ENCODE results near the gene NEUROD6. TPM values are rescaled to one million over a fixed set of nuclear protein-coding genes. Genes with fewer than 3 reads are reported as not detected.

NEUROD6 gene
- total RNA-seq, 4 donors from 2014 or later = not detected

GRCh38 chr7:31335161-31335856 lies 5.2 kb downstream of the NEUROD6 start:
- WGBS, 2 donors (ENCODE audit: low coverage in 1 of 2) = 40 to 41% methylated on average over 8 to 16 of the region's 16 CpGs
- Histone ChIP-seq H3K27ac (no peak overlapping the region), H3K27me3 (peaks cover 55% of the 10 kb centered on the region), H3K4me1 (peaks cover 0 to 9% (median 0%) of the 10 kb centered on the region in 4 donors), H3K9me3 (no peaks in the 10 kb centered on the region), H3K4me3 (no peak overlapping the region), H3K36me3 (no peaks in the 10 kb centered on the region)
- in situ Hi-C loops (cut with MboI; ENCODE audit: low pct_ligation_motif_present in 1 of 4, low pct_unique_long_range_greater_than_20kb in 1 of 4, low sequenced_read_pairs in 3 of 4) = no loop called here
- intact Hi-C loops (cut with DNase I; ENCODE audit: low total_unique reads) = no loop called here
- TF ChIP-seq EP300 (IDR thresholded peaks at IDR 0.05; ENCODE audit: low read depth) (no peak), POLR2AphosphoS5 (IDR thresholded peaks at IDR 0.05) (no peak), CTCF (IDR thresholded peaks at IDR 0.05) (no peak), POLR2A (IDR thresholded peaks at IDR 0.05) (no peak)
- DNase-seq = no peak

GRCh38 chr7:31333291-31333690 lies 7.2 kb downstream of the NEUROD6 start:
- no peak for DNase-seq
- intact Hi-C loops (cut with DNase I; ENCODE audit: low total_unique reads) (no loop called here), in situ Hi-C loops (cut with MboI; ENCODE audit: low pct_ligation_motif_present in 1 of 4, low pct_unique_long_range_greater_than_20kb in 1 of 4, low sequenced_read_pairs in 3 of 4) (no loop called here)
- TF ChIP-seq POLR2A (IDR thresholded peaks at IDR 0.05) (no peak), EP300 (IDR thresholded peaks at IDR 0.05; ENCODE audit: low read depth) (no peak), POLR2AphosphoS5 (IDR thresholded peaks at IDR 0.05) (no peak), CTCF (IDR thresholded peaks at IDR 0.05) (no peak)
- WGBS, 2 donors (ENCODE audit: low coverage in 1 of 2) = 82 to 92% methylated on average over 2 of the region's 2 CpGs
- Histone ChIP-seq H3K27ac (no peak overlapping the region), H3K27me3 (peaks cover 38% of the 10 kb centered on the region), H3K4me1 (peaks cover 0 to 9% (median 0%) of the 10 kb centered on the region in 4 donors), H3K36me3 (no peaks in the 10 kb centered on the region), H3K4me3 (no peak overlapping the region), H3K9me3 (no peaks in the 10 kb centered on the region)

GRCh38 chr7:31327071-31327470 lies 13.5 kb downstream of the NEUROD6 start:
- intact Hi-C loops (cut with DNase I; ENCODE audit: low total_unique reads) = no loop called here
- no peak for DNase-seq
- H3K27me3 ChIP-seq = no peaks in the 10 kb centered on the region
- H3K9me3 ChIP-seq = no peaks in the 10 kb centered on the region
- H3K4me1 ChIP-seq = no peaks in the 10 kb centered on the region
- H3K36me3 ChIP-seq = no peaks in the 10 kb centered on the region
- TF ChIP-seq POLR2AphosphoS5 (IDR thresholded peaks at IDR 0.05) (no peak), POLR2A (IDR thresholded peaks at IDR 0.05) (no peak), EP300 (IDR thresholded peaks at IDR 0.05; ENCODE audit: low read depth) (no peak), CTCF (IDR thresholded peaks at IDR 0.05) (no peak)
- H3K4me3 ChIP-seq = no peak overlapping the region
- in situ Hi-C loops (cut with MboI; ENCODE audit: low pct_ligation_motif_present in 1 of 4, low pct_unique_long_range_greater_than_20kb in 1 of 4, low sequenced_read_pairs in 3 of 4) = no loop called here
- 44 to 46% methylated on average over 2 of the region's 2 CpGs for WGBS, 2 donors (ENCODE audit: low coverage in 1 of 2)
- no peak overlapping the region for H3K27ac ChIP-seq

GRCh38 chr7:31326416-31326815 lies 14.1 kb downstream of the NEUROD6 start:
- in situ Hi-C loops (cut with MboI; ENCODE audit: low pct_ligation_motif_present in 1 of 4, low pct_unique_long_range_greater_than_20kb in 1 of 4, low sequenced_read_pairs in 3 of 4) = no loop called here
- TF ChIP-seq POLR2AphosphoS5 (IDR thresholded peaks at IDR 0.05) = no peak
- no peak for TF ChIP-seq EP300 (IDR thresholded peaks at IDR 0.05; ENCODE audit: low read depth)
- no peak for TF ChIP-seq POLR2A (IDR thresholded peaks at IDR 0.05)

More at GRCh38 chr7:31326416-31326815, 14.1 kb downstream of the NEUROD6 start:
- 69 to 75% methylated on average over 2 of the region's 2 CpGs for WGBS, 2 donors (ENCODE audit: low coverage in 1 of 2)
- Histone ChIP-seq H3K9me3 (no peaks in the 10 kb centered on the region), H3K36me3 (no peaks in the 10 kb centered on the region), H3K4me1 (no peaks in the 10 kb centered on the region), H3K27ac (no peak overlapping the region), H3K27me3 (no peaks in the 10 kb centered on the region), H3K4me3 (no peak overlapping the region)
- intact Hi-C loops (cut with DNase I; ENCODE audit: low total_unique reads) = no loop called here
- no peak for DNase-seq

Measured in transverse colon (tissue), 4 donors.